Panc1 (cell line): ENCODE measurements around the gene GATAD2B. TPM values are rescaled to one million over a fixed set of nuclear protein-coding genes. Genes with fewer than 3 reads are reported as not detected.
A peak's percentile ranks its signal among the peaks of the same experiment; 100 is the strongest.

Source experiments
- ATAC-seq: fragments of 200-7000 bp; cut with Tn5 transposase; 2 replicates; pipeline ENCODE4 v1.9.1; 2020; ENCODE audit warnings: mild to moderate bottlenecking, moderate library complexity
- BruUV-seq: library from RNA; stranded (reverse); fragments of 400-500 nt; replicated peaks from 2 replicates; lab custom pipeline; 2021; lab: Mats Ljungman, UMichigan
- CTCF ChIA-PET: fragments of 300-600 bp; sonication (Branson Sonifier 250); formaldehyde crosslinking; loops from one replicate; lab custom pipeline; 2022; ENCODE audit warnings: antibody characterized with exemption; lab: Charles Lee
- POLR2A ChIA-PET: fragments of 300-600 bp; sonication (Branson Sonifier 250); formaldehyde crosslinking; loops from one replicate; lab custom pipeline; 2022; ENCODE audit warnings: antibody characterized with exemption; lab: Charles Lee
- DNase-seq: peaks from one replicate; pipeline ENCODE4 v3.0.0-alpha.2; 2010; ENCODE audit warnings: low read depth, low spot score
- H3K27ac ChIP-seq: 2 replicates; pipeline ENCODE4 v1.5.1; 2011; ENCODE audit warnings: mild to moderate bottlenecking, low read length, inconsistent platforms
- H3K27me3 ChIP-seq: fragments of 200-500 bp; sonication (Bioruptor generic); 2 replicates; pipeline ENCODE4 v1.6.0; 2014; ENCODE audit warnings: low read length, inconsistent platforms; ENCODE audit not compliant: control insufficient read depth, insufficient read depth
- H3K36me3 ChIP-seq: fragments of 200-500 bp; sonication (Bioruptor generic); 2 replicates; pipeline ENCODE4 v1.5.1; 2014; ENCODE audit warnings: inconsistent platforms, mild to moderate bottlenecking, low read length, moderate library complexity; ENCODE audit not compliant: control insufficient read depth, insufficient read depth
- H3K4me1 ChIP-seq: 2 replicates; pipeline ENCODE4 v1.5.1; 2011; ENCODE audit warnings: inconsistent platforms, mild to moderate bottlenecking, low read length, moderate library complexity; ENCODE audit not compliant: control insufficient read depth, insufficient read depth
- H3K4me3 ChIP-seq, 2 experiments: 2 replicates each; pipeline ENCODE4 v1.5.1; 2011 to 2012; ENCODE audit warnings: low read depth in 2 of 2, low read length in 2 of 2, mild to moderate bottlenecking in 2 of 2, inconsistent platforms in 1 of 2, moderate library complexity in 1 of 2
- H3K9me3 ChIP-seq: fragments of 200-500 bp; sonication (Bioruptor generic); 2 replicates; pipeline ENCODE4 v1.5.1; 2014; ENCODE audit warnings: low read depth, mild to moderate bottlenecking, inconsistent platforms, low read length, moderate library complexity; ENCODE audit not compliant: control insufficient read depth, insufficient read depth
- POLR2AphosphoS5 ChIP-seq: IDR thresholded peaks from 2 replicates; pipeline ENCODE4 v1.6.1; 2012; ENCODE audit warnings: mild to moderate bottlenecking, low read depth, low read length, moderate library complexity
- REST ChIP-seq, 2 experiments: IDR thresholded peaks; 2 replicates each; pipeline ENCODE4 v1.6.1; 2011 to 2012; ENCODE audit warnings: low read depth in 2 of 2, control low read depth in 1 of 2, low read length in 1 of 2, mild to moderate bottlenecking in 1 of 2, moderate library complexity in 1 of 2; ENCODE audit not compliant: insufficient read depth in 1 of 2
- SIN3A ChIP-seq: IDR thresholded peaks from 2 replicates; pipeline ENCODE4 v1.6.1; 2012; ENCODE audit warnings: low read depth, mild to moderate bottlenecking, low read length, moderate library complexity, borderline replicate concordance; ENCODE audit not compliant: insufficient read depth
- TCF7L2 ChIP-seq: IDR thresholded peaks from 2 replicates; pipeline ENCODE4 v1.6.1; 2011; ENCODE audit warnings: mild to moderate bottlenecking, low read depth, low read length, inconsistent platforms
- in situ Hi-C: cut with HindIII; loops from 2 replicates; pipeline ENCODE4 v1.10.0; 2016; ENCODE audit warnings: low sequenced_read_pairs, low pct_unique_long_range_greater_than_20kb
- intact Hi-C: fragments of 100-400 bp; cut with micrococcal nuclease; formaldehyde crosslinking; loops from one replicate; pipeline ENCODE4 v1.10.0; 2022; ENCODE audit not compliant: unreplicated experiment
- total RNA-seq: library from RNA; stranded (reverse); gene quantifications from one replicate; pipeline ENCODE4 v1.2.1, GENCODE V29; 2021; ENCODE audit not compliant: unreplicated experiment
- TF ChIP-seq, protein P1 (sequence below): fragments of 450-650 bp; IDR thresholded peaks from 2 replicates; pipeline ENCODE4 v1.5.1; 2017; ENCODE audit warnings: mild to moderate bottlenecking

The GATAD2B gene
- total RNA-seq, 1 experiment from 2014 or later = 47.2 TPM

DNA sequence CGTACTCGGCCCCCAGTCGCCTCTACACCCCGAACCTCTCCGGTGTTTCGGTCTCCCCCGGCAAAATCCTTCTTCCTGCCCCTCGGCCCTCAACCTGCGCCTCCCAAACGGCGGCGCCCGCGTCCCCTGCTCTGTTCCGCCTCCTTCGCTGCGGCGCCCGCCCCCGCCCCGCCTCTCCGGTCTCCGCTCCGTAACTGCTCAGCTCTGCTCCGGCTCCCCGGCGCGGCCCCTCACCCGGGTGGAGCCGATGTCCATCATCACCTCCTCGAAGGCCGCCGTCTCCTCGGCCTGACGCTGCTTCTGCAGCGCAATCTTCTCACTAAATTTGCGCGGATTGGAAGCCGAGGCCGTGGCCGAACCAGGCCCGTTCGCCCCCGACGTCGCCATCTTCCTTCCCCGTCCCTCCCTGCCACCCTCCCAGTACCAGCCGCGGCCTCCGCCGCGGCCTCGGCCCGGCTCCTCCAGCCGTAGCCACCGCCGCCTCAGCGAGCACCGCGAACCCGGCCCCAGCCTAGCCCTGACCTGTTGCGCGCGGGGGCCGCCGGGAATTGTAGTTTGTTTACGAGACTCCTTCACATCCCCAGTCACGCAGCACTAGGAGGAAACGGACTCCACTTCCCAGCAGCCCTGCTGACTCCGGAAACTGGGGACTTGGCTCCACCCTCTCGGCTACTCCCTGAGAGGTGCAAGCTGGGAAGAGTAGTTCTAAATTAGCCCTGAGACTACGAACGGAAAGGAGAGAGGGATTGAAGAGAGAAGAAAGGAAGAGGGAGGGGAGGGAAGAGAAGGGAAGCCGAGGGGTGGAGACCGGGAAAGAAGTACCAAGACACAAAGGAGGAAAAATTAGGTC, 35.6 kb upstream of the GATAD2B start, which contains the start of gene CRTC2:
Gene CRTC2 (minus strand): TSS at position 502 of the 850 bp plus-strand sequence. CDS start 115 bp downstream, at position 387.
- peaks cover 32% of the 10 kb centered on the region for H3K4me1 ChIP-seq
- intact Hi-C loops (no loop called here), in situ Hi-C loops (no loop called here)

DNA sequence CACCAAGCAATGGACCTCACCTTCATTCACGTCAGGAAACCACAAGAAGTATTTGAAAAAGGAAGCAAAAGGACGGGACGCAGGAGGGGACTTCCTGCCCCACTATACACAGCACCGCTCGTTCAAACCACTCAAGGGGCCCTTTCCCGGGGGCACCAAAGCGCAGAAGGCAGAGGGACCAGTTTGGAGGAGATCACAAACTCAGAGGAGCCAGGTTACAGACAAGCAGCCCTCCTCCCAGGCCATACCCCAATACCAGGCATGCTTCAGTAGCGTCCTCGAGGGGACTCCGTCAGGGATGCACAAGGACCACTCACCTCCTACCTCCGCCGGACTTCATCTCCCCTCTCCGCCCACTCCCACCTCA, 35.0 kb upstream of the GATAD2B start:
- ChIA-PET POLR2A (no interaction called here), CTCF (no interaction called here)
- in situ Hi-C loops = no loop called here
- DNase-seq = no peak
- Histone ChIP-seq H3K4me3 (peak overlapping the region; percentile 80 to 98), H3K27ac (peak overlapping the region; percentile 86), H3K9me3 (no peaks in the 10 kb centered on the region), H3K36me3 (no peaks in the 10 kb centered on the region; the same call in 1 of the 2 replicates), H3K4me1 (peaks cover 32% of the 10 kb centered on the region), H3K27me3 (no peaks in the 10 kb centered on the region)
- peak; percentile 6; the same call in 1 of the 2 replicates for ATAC-seq
- no peak for TF ChIP-seq REST (IDR thresholded peaks at IDR 0.05; ENCODE audit: insufficient read depth in 1 of 2, low read depth in 2 of 2, low read length in 1 of 2)
- no peak for TF ChIP-seq TCF7L2
- no peak for TF ChIP-seq POLR2AphosphoS5
- intact Hi-C loops = no loop called here
- no TSS peak for BruUV-seq

More for the DNA sequence above, 35.6 kb upstream of the GATAD2B start, which contains the start of gene CRTC2:
- ChIA-PET POLR2A (interaction anchor here (0.6 kb wide), 2 partner anchors 12 to 135 kb away, joined by 3 to 4 read pairs; partner anchors contain the start of gene DENND4B), CTCF (interaction anchor here (0.6 kb wide), 1 partner anchor 38 kb away, joined by 3 read pairs; no protein-coding TSS in a partner anchor)
- Histone ChIP-seq H3K4me3 (peak within 1 kb of the TSS; percentile 80 to 98), H3K36me3 (no peaks in the 10 kb centered on the region; the same call in 1 of the 2 replicates), H3K27me3 (no peaks in the 10 kb centered on the region), H3K27ac (peak within 1 kb of the TSS; percentile 86), H3K9me3 (no peaks in the 10 kb centered on the region)
- DNase-seq (peak; percentile 97), ATAC-seq (peak; percentile 90)
- no TSS peak for BruUV-seq
- TF ChIP-seq REST (IDR thresholded peaks at IDR 0.05; ENCODE audit: insufficient read depth in 1 of 2, low read depth in 2 of 2, low read length in 1 of 2) (0 out of 4 replicates have a peak, but pooled peaks of 1 of the 2 experiments have one; percentile 40), TCF7L2 (no peak), POLR2AphosphoS5 (peak; percentile 63; the same call in 1 of the 2 replicates), SIN3A (0 out of 2 replicates have a peak, but pooled peaks have one; percentile 32)
- TF ChIP-seq, protein P1, sequence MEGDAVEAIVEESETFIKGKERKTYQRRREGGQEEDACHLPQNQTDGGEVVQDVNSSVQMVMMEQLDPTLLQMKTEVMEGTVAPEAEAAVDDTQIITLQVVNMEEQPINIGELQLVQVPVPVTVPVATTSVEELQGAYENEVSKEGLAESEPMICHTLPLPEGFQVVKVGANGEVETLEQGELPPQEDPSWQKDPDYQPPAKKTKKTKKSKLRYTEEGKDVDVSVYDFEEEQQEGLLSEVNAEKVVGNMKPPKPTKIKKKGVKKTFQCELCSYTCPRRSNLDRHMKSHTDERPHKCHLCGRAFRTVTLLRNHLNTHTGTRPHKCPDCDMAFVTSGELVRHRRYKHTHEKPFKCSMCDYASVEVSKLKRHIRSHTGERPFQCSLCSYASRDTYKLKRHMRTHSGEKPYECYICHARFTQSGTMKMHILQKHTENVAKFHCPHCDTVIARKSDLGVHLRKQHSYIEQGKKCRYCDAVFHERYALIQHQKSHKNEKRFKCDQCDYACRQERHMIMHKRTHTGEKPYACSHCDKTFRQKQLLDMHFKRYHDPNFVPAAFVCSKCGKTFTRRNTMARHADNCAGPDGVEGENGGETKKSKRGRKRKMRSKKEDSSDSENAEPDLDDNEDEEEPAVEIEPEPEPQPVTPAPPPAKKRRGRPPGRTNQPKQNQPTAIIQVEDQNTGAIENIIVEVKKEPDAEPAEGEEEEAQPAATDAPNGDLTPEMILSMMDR = no peak
